ENCODE results near the gene MCF2L.
"Not testable (repeated sequence)": the region's sequence is repeated elsewhere in the genome, so short reads cannot be mapped to it uniquely, and the experiment has no call there.

MCF2L gene

DNA sequence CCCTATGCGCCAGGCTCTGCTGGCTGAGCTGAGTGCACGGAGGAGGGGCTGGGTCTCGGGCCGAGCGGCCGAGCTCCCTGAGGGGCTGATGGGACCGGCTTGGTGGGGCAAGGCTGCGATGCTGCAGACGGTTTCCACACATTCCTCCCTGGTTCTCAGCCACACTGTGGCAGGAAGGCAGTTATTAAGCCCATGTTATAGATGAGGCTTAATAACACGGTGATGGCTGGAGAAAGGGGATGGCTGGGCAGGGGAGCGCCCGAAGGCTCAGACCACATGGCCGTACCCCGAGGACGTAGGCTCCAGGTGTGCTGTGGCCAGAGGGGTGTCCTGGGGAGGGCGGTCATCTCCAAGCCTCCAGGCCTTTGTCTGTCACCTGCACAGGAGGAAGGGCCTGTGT, 58.6 kb downstream of the MCF2L start:
- H3K27ac ChIP-seq (replicated peaks), result no peak overlapping the region
- TF ChIP-seq REST (IDR thresholded peaks at IDR 0.05; ENCODE audit: insufficient replicate concordance, low read depth), result no peak
- H3K27me3 ChIP-seq (ENCODE audit: insufficient read depth, poor library complexity, severe bottlenecking), result peaks cover 6% of the 10 kb centered on the region
- DNase-seq (ENCODE audit: low read depth in 1 of 2, low spot score in 1 of 2), result no peak
- H3K4me3 ChIP-seq (replicated peaks; ENCODE audit: insufficient read depth, low read length), result no peak overlapping the region

DNA sequence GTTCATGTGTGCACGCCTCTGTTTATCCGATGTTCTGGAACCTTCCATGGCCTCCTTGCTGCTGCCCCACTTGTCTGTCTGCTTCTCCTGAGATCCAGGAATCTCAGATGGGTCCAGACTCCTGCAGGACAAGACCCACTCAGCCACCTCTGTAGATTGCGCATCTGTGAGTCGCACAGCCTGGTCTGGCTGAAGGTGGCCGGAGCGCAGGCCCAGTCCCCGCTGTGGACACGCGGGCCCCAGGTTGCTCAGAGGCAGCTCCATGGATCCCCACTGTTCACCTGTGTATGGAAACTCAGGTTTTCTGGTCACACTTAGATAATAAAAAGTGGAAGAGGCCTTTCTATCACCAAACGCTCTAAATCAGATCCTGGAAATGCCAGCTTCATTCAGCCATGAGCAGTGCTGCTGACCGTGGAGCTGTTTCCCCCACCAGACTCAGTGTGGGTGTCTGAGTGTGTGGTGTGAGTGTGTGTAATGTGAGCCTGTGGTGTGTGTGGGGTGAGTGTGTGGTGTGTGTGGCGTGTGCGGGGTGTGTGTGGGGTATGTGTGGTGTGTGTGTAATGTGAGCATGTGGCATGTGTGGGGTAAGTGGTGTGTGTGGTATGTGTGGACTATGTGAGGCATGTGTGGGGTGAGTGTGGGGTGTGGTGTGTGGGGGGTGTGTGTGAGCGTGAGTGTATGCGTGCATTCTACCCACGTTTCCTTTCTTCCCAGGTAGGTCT, 59.5 kb downstream of the MCF2L start:
- Histone ChIP-seq H3K27ac (replicated peaks) (no peak overlapping the region), H3K27me3 (ENCODE audit: insufficient read depth, poor library complexity, severe bottlenecking) (peaks cover 6% of the 10 kb centered on the region), H3K4me3 (replicated peaks; ENCODE audit: insufficient read depth, low read length) (no peak overlapping the region)
- no peak for DNase-seq (ENCODE audit: low read depth in 1 of 2, low spot score in 1 of 2)
- TF ChIP-seq SPI1 (IDR thresholded peaks at IDR 0.05; ENCODE audit: borderline replicate concordance, low read depth) (no peak), POLR2AphosphoS5 (IDR thresholded peaks at IDR 0.05; ENCODE audit: low read depth) (no peak), REST (IDR thresholded peaks at IDR 0.05; ENCODE audit: insufficient replicate concordance, low read depth) (no peak), CTCF (IDR thresholded peaks at IDR 0.05; ENCODE audit: insufficient read depth, low read length) (no peak), GABPA (IDR thresholded peaks at IDR 0.05; ENCODE audit: low read depth) (no peak)

DNA sequence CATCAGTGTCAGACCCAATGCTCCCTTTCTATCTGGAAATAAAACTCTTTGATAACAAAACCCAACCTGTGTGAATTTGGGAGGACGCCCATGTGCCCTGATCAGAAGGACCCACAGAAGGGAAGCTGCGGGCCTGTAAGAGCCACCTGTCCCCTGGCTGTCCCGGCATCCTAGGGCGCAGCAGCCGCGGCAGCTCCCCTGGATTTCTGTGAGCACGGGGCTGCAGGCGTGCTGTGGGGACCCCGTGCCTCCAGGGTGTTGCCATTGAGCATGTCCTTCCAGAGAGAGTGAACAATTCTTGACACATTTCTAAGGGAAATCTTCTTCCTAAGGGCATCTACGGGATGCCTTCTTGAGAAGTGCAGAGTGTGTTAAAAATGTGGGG, 60.0 kb downstream of the MCF2L start:
- H3K27me3 ChIP-seq (ENCODE audit: insufficient read depth, poor library complexity, severe bottlenecking), result peaks cover 4% of the 10 kb centered on the region
- H3K27ac ChIP-seq (replicated peaks), result no peak overlapping the region
- no peak for TF ChIP-seq REST (IDR thresholded peaks at IDR 0.05; ENCODE audit: insufficient replicate concordance, low read depth)
- DNase-seq (ENCODE audit: low read depth in 1 of 2, low spot score in 1 of 2), result no peak
- no peak overlapping the region for H3K4me3 ChIP-seq (replicated peaks; ENCODE audit: insufficient read depth, low read length)

DNA sequence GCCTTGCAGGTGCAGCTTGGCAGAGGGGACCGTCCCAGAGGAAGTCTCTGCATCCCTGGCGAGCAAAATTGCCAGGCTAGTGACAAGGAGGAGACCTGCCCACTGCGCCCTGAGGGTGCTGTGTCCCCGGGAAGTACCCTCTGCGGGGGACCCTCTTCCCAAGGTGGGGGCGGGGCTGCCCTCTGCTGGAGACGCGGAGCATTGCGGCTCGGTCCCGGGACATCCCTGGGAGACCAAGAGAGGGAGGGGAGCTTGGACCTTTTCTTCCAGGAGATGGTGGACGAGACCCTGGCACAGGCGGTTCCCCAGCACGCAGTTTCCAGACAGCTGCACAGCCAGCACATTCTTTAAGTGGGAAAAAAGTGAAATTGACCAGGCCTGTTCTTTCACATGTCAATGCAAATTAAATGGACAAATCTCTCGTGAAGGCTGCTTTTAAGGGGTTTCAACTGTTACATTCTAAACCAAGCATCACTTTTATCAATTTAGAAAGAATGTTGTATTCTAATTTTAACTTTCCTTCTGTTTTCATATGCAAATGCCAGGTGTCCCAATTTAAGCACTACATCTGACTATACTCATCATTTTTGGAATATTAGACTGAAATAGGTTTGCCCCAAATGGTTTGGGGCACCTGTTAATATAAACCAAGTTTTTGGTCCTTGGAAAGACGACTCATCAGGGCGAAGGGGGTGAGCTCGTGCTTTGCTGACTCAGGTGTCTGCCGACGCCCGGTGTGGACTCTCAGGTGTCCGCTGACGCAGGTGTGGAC, 60.7 kb downstream of the MCF2L start:
- no peak overlapping the region for H3K27ac ChIP-seq (replicated peaks)
- no peak overlapping the region for H3K4me3 ChIP-seq (replicated peaks; ENCODE audit: insufficient read depth, low read length)
- peak; percentile 4 to 27 for DNase-seq (ENCODE audit: low read depth in 1 of 2, low spot score in 1 of 2)
- no peaks in the 10 kb centered on the region for H3K27me3 ChIP-seq (ENCODE audit: insufficient read depth, poor library complexity, severe bottlenecking)
- TF ChIP-seq REST (IDR thresholded peaks at IDR 0.05; ENCODE audit: insufficient replicate concordance, low read depth) (no peak), CTCF (IDR thresholded peaks at IDR 0.05; ENCODE audit: insufficient read depth, low read length) (peak; percentile 47)

DNA sequence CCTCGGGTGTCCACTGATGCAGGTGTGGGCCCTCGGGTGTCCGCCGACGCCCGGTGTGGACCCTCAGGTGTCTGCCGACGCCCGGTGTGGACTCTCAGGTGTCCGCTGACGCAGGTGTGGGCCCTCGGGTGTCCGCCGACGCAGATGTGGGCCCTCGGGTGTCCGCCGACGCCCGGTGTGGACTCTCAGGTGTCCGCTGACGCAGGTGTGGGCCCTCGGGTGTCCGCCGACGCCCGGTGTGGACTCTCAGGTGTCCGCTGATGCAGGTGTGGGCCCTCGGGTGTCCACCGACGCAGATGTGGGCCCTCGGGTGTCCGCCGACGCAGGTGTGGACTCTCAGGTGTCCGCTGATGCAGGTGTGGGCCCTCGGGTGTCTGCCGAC, 61.2 kb downstream of the MCF2L start:
- H3K27ac ChIP-seq (replicated peaks); DNase-seq (ENCODE audit: low read depth in 1 of 2, low spot score in 1 of 2); H3K4me3 ChIP-seq (replicated peaks; ENCODE audit: insufficient read depth, low read length); H3K27me3 ChIP-seq (ENCODE audit: insufficient read depth, poor library complexity, severe bottlenecking): not testable (repeated sequence)

All from HL-60 (cell line).